NCI-H2196 treated with DMSO at 0.1 percent for 48 hours (cell line): Measurements from ENCODE around the gene ISL1.

Source experiments
- DNase-seq: peaks from one replicate; lab custom pipeline; 2025; ENCODE audit not compliant: unreplicated experiment; lab: John Stamatoyannopoulos, UW

ISL1 gene

GRCh38 chr5:51386916-51387883 lies 4.0 kb downstream of the ISL1 start:
- no peak for DNase-seq

- no peak for DNase-seq
These were observed 4.6 kb downstream of the ISL1 start for GRCh38 chr5:51387884-51388275.

GRCh38 chr5:51388488-51389287 lies 5.4 kb downstream of the ISL1 start:
- no peak for DNase-seq

GRCh38 chr5:51389288-51389576 lies 6.0 kb downstream of the ISL1 start:
- DNase-seq = no peak

GRCh38 chr5:51389577-51390463 lies 6.6 kb downstream of the ISL1 start:
- DNase-seq = no peak

- no peak for DNase-seq
These were observed 7.9 kb downstream of the ISL1 start for GRCh38 chr5:51391175-51391574.

- no peak for DNase-seq
These were observed 9.5 kb downstream of the ISL1 start for GRCh38 chr5:51392689-51393199.

- no peak for DNase-seq
These were observed 11.4 kb downstream of the ISL1 start for GRCh38 chr5:51394609-51395008.

- no peak for DNase-seq
These were observed 12.0 kb downstream of the ISL1 start for GRCh38 chr5:51395245-51395644.

- DNase-seq = no peak
These were observed 12.6 kb downstream of the ISL1 start for GRCh38 chr5:51395666-51396356.

GRCh38 chr5:51396797-51397196 lies 13.5 kb downstream of the ISL1 start:
- DNase-seq = no peak

GRCh38 chr5:51397996-51398395 lies 14.7 kb downstream of the ISL1 start:
- DNase-seq = no peak

GRCh38 chr5:51398875-51399642 lies 15.8 kb downstream of the ISL1 start:
- DNase-seq = no peak

- no peak for DNase-seq
These were observed 16.4 kb downstream of the ISL1 start for GRCh38 chr5:51399643-51400006.

GRCh38 chr5:51404255-51404654 lies 21.0 kb downstream of the ISL1 start:
- no peak for DNase-seq

- no peak for DNase-seq
These were observed 28.7 kb downstream of the ISL1 start for GRCh38 chr5:51411921-51412325.

- no peak for DNase-seq
These were observed 31.3 kb downstream of the ISL1 start for GRCh38 chr5:51414516-51414915.

GRCh38 chr5:51416149-51416548 lies 32.9 kb downstream of the ISL1 start:
- DNase-seq = no peak

- no peak for DNase-seq
These were observed 49.9 kb downstream of the ISL1 start for GRCh38 chr5:51433052-51433710.
